HCT116 (cell line): ENCODE data around the gene HAND1. TPM values are rescaled to one million over a fixed set of nuclear protein-coding genes. Genes with fewer than 3 reads are reported as not detected.

ENCODE experiments used
- ATAC-seq: fragments of 200-7000 bp; cut with Tn5 transposase; 2 replicates; pipeline ENCODE4 v1.9.1; 2020; ENCODE audit warnings: mild to moderate bottlenecking, moderate library complexity
- BruUV-seq: library from RNA; stranded (reverse); fragments of 400-500 nt; replicated peaks from 2 replicates; lab custom pipeline; 2021; lab: Mats Ljungman, UMichigan
- CTCF ChIA-PET: fragments of 300-600 bp; sonication (Branson Sonifier 250); formaldehyde crosslinking; loops from one replicate; lab custom pipeline; 2021; ENCODE audit warnings: antibody characterized with exemption; lab: Charles Lee
- POLR2A ChIA-PET: fragments of 300-600, 350-600 bp; sonication (Branson Sonifier 250); formaldehyde crosslinking; loops from one replicate; lab custom pipeline; 2021; ENCODE audit warnings: antibody characterized with exemption; lab: Charles Lee
- RAD21 ChIA-PET, 2 experiments: fragments of 300-600 bp; sonication (Branson Sonifier 250); formaldehyde crosslinking; loops; one replicate each; lab custom pipeline; 2023; ENCODE audit warnings: low total read pairs in 2 of 2; ENCODE audit not compliant: uncharacterized antibody in 2 of 2, unreplicated experiment in 2 of 2, low non-redundant PET in 1 of 2; lab: Charles Lee
- DNase-seq: peaks from one replicate; pipeline ENCODE4 v3.0.0-alpha.2; 2010; ENCODE audit warnings: low read depth, low spot score
- H2AFZ ChIP-seq: fragments of 200-600 bp; shearing (Covaris generic), sonication (generic); 2 replicates; pipeline ENCODE4 v1.6.1; 2017; ENCODE audit warnings: low read depth, mixed run types, mixed read lengths, antibody characterized with exemption, low read length; ENCODE audit not compliant: poor library complexity, severe bottlenecking
- H3K27ac ChIP-seq: 2 replicates; pipeline ENCODE4 v1.5.1; 2012; ENCODE audit warnings: low read depth, low read length
- H3K27me3 ChIP-seq: fragments of 200-600 bp; sonication (generic); 2 replicates; pipeline ENCODE4 v1.6.1; 2016; ENCODE audit warnings: mixed run types, low read length, mixed read lengths; ENCODE audit not compliant: insufficient read depth
- H3K36me3 ChIP-seq, 2 experiments: fragments of 200-500 bp in 1 of 2; fragments of 200-600 bp in 1 of 2; sonication (Bioruptor generic) in 1 of 2; sonication (generic) in 1 of 2; 2 replicates each; pipeline versions ENCODE4 v1.5.1 to v1.6.1; 2014 to 2016; ENCODE audit warnings: low read length in 2 of 2, inconsistent platforms in 1 of 2, mixed read lengths in 1 of 2, mixed run types in 1 of 2; ENCODE audit not compliant: insufficient read depth in 2 of 2, control insufficient read depth in 1 of 2
- H3K4me1 ChIP-seq, 2 experiments: fragments of 200-600 bp in 1 of 2; sonication (generic) in 1 of 2; 2 replicates each; pipeline versions ENCODE4 v1.5.1 to v1.6.1; 2012 to 2017; ENCODE audit warnings: low read length in 2 of 2, inconsistent platforms in 1 of 2, mild to moderate bottlenecking in 1 of 2, mixed read lengths in 1 of 2, mixed run types in 1 of 2, moderate library complexity in 1 of 2; ENCODE audit not compliant: insufficient read depth in 2 of 2, control insufficient read depth in 1 of 2
- H3K4me2 ChIP-seq: fragments of 200-600 bp; sonication (generic); 2 replicates; pipeline ENCODE4 v1.6.1; 2017; ENCODE audit warnings: mixed run types, low read length, mixed read lengths
- H3K4me3 ChIP-seq, 2 experiments: fragments of 200-600 bp in 1 of 2; sonication (generic) in 1 of 2; replicated peaks in 1 of 2; 2 replicates each; pipeline ENCODE4 v1.5.1; 2011 to 2016; ENCODE audit warnings: low read length in 2 of 2, control low read depth in 1 of 2, low read depth in 1 of 2, mild to moderate bottlenecking in 1 of 2, mixed read lengths in 1 of 2, mixed run types in 1 of 2
- H3K79me2 ChIP-seq: fragments of 200-600 bp; sonication (generic); 2 replicates; pipeline ENCODE4 v1.6.1; 2017; ENCODE audit warnings: mild to moderate bottlenecking, mixed run types, low read length, moderate library complexity, mixed read lengths; ENCODE audit not compliant: insufficient read depth
- H3K9ac ChIP-seq: fragments of 200-600 bp; sonication (generic); 2 replicates; pipeline ENCODE4 v1.6.1; 2016; ENCODE audit warnings: low read length, mixed read lengths
- H3K9me2 ChIP-seq: fragments of 200-600 bp; sonication (generic), shearing (Covaris generic); 2 replicates; pipeline ENCODE4 v1.6.1; 2017; ENCODE audit warnings: mixed run types, mild to moderate bottlenecking, moderate library complexity; ENCODE audit not compliant: insufficient read depth
- H3K9me3 ChIP-seq, 2 experiments: fragments of 200-500 bp in 1 of 2; fragments of 200-600 bp in 1 of 2; sonication (Bioruptor generic) in 1 of 2; sonication (generic) in 1 of 2; 2 replicates each; pipeline ENCODE4 v1.6.1; 2014 to 2017; ENCODE audit warnings: low read length in 2 of 2, mixed read lengths in 2 of 2, inconsistent platforms in 1 of 2, low read depth in 1 of 2, mild to moderate bottlenecking in 1 of 2, mixed run types in 1 of 2, moderate library complexity in 1 of 2; ENCODE audit not compliant: control insufficient read depth in 1 of 2, insufficient read depth in 1 of 2
- H4K20me1 ChIP-seq: fragments of 200-600 bp; sonication (generic), shearing (Covaris generic); 2 replicates; pipeline ENCODE4 v1.6.1; 2017; ENCODE audit warnings: mixed run types, mild to moderate bottlenecking, moderate library complexity; ENCODE audit not compliant: insufficient read depth
- CBX3 ChIP-seq: IDR thresholded peaks from 2 replicates; pipeline ENCODE4 v1.6.1; 2012; ENCODE audit warnings: low read depth
- CEBPB ChIP-seq: IDR thresholded peaks from 2 replicates; pipeline ENCODE4 v1.6.1; 2012; ENCODE audit warnings: low read depth
- ELF1 ChIP-seq: IDR thresholded peaks from 2 replicates; pipeline ENCODE4 v1.6.1; 2012; ENCODE audit warnings: low read depth, borderline replicate concordance
- EZH2phosphoT487 ChIP-seq: fragments of 200-600 bp; IDR thresholded peaks from 2 replicates; pipeline ENCODE4 v1.6.1; 2018; ENCODE audit warnings: antibody characterized with exemption, borderline replicate concordance
- FOSL1 ChIP-seq: IDR thresholded peaks from 2 replicates; pipeline ENCODE4 v1.6.1; 2012; ENCODE audit warnings: low read depth
- POLR2A ChIP-seq: IDR thresholded peaks from 2 replicates; pipeline ENCODE4 v1.7.0; 2011; ENCODE audit warnings: borderline replicate concordance; ENCODE audit not compliant: insufficient read depth, insufficient read length; ENCODE audit errors: extremely low read depth
- POLR2AphosphoS5 ChIP-seq: IDR thresholded peaks from 2 replicates; pipeline ENCODE4 v1.6.1; 2011; ENCODE audit warnings: mild to moderate bottlenecking, low read depth, low read length, moderate library complexity
- RAD21 ChIP-seq: IDR thresholded peaks from 2 replicates; pipeline ENCODE4 v1.6.1; 2012; ENCODE audit warnings: low read depth, mild to moderate bottlenecking
- SP1 ChIP-seq: IDR thresholded peaks from 2 replicates; pipeline ENCODE4 v1.6.1; 2012; ENCODE audit warnings: low read depth
- SRF ChIP-seq: IDR thresholded peaks from 2 replicates; pipeline ENCODE4 v1.6.1; 2012; ENCODE audit warnings: low read depth
- TCF7L2 ChIP-seq: IDR thresholded peaks from 2 replicates; pipeline ENCODE4 v1.7.0; 2011; ENCODE audit warnings: borderline replicate concordance, inconsistent platforms; ENCODE audit not compliant: insufficient read depth, insufficient read length; ENCODE audit errors: extremely low read depth
- ZFX ChIP-seq: fragments of 450-650 bp; IDR thresholded peaks from 2 replicates; pipeline ENCODE4 v1.6.1; 2017
- ZNF274 ChIP-seq: fragments of 200-500 bp; sonication (Bioruptor generic); IDR thresholded peaks from 2 replicates; pipeline ENCODE4 v1.6.1; 2014; ENCODE audit warnings: mild to moderate bottlenecking, low read depth, low read length, inconsistent platforms
- intact Hi-C: fragments of 100-400 bp; cut with micrococcal nuclease; formaldehyde crosslinking; loops from 2 replicates; pipeline ENCODE4 v1.10.0; 2022
- total RNA-seq: library from RNA; stranded (reverse); gene quantifications from one replicate; pipeline ENCODE4 v1.2.1, GENCODE V29; 2021; ENCODE audit not compliant: unreplicated experiment
- TF ChIP-seq, protein P1 (sequence below): IDR thresholded peaks from 2 replicates; pipeline ENCODE4 v1.6.1; 2012
- TF ChIP-seq, protein P2 (sequence below), 3 experiments: fragments of 200-600 bp in 1 of 3; sonication (generic) in 1 of 3; IDR thresholded peaks in 2 of 3; conservative IDR thresholded peaks in 1 of 3; 2 replicates each; pipeline ENCODE4 v1.5.1; 2012 to 2017; ENCODE audit warnings: low read depth in 2 of 3, low read length in 2 of 3, antibody characterized with exemption in 1 of 3, borderline replicate concordance in 1 of 3, control low read depth in 1 of 3, mild to moderate bottlenecking in 1 of 3, mixed read lengths in 1 of 3, mixed run types in 1 of 3, moderate library complexity in 1 of 3; ENCODE audit not compliant: insufficient read depth in 1 of 3
- TF ChIP-seq, protein P3 (sequence below): IDR thresholded peaks from 2 replicates; pipeline ENCODE4 v1.6.1; 2011; ENCODE audit warnings: mild to moderate bottlenecking, low read length, moderate library complexity; ENCODE audit not compliant: insufficient replicate concordance; ENCODE audit errors: extremely low read depth
- TF ChIP-seq, protein P4 (sequence below): IDR thresholded peaks from 2 replicates; pipeline ENCODE4 v1.6.1; 2012

HAND1 gene
- total RNA-seq, 1 experiment from 2014 or later = not detected

DNA sequence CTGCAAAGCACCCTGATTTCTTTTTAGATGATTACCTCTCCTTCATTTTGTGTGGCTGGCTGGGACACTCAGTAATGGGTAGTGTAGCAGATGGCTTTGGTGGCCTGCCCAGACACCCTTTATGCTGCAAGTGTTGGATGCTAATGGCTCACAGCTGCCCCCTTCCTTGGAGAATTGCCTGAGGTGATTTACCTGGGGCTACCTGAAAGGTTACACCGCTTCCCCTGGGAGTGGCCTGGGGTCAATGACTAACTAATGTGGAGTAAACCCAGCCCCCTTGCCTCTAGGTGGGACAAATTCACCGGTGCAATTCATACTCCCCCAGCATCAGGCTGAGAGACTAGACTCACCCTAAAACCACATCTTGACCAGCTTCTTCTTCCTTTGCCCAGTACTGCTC is 23.5 kb upstream of the HAND1 start:
- intact Hi-C loops = no loop called here
- Histone ChIP-seq H3K79me2 (no peaks in the 10 kb centered on the region), H3K36me3 (no peaks in the 10 kb centered on the region), H3K9ac (no peak overlapping the region), H3K9me2 (no peaks in the 10 kb centered on the region), H3K27me3 (no peaks in the 10 kb centered on the region), H3K4me1 (no peaks in the 10 kb centered on the region), H2AFZ (no peak overlapping the region)
- DNase-seq = no peak
- ATAC-seq = no peak
- TF ChIP-seq ZNF274 (no peak), EZH2phosphoT487 (no peak), RAD21 (no peak), TCF7L2 (no peak)
- TF ChIP-seq, protein P1, sequence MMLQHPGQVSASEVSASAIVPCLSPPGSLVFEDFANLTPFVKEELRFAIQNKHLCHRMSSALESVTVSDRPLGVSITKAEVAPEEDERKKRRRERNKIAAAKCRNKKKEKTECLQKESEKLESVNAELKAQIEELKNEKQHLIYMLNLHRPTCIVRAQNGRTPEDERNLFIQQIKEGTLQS = no peak
- TF ChIP-seq, all 23 proteins: peak for 0
- ChIA-PET CTCF (interaction anchor here (2.1 kb wide), 1 partner anchor 19 kb away, joined by 6 read pairs; no protein-coding TSS in a partner anchor), RAD21 (no interaction called here), POLR2A (no interaction called here)
- Histone ChIP-seq H3K9me3 (no peaks in the 10 kb centered on the region), H3K27ac (no peak overlapping the region), H4K20me1 (no peaks in the 10 kb centered on the region), H3K4me2 (no peak overlapping the region), H3K4me3 (no peak overlapping the region)
- no TSS peak for BruUV-seq

DNA sequence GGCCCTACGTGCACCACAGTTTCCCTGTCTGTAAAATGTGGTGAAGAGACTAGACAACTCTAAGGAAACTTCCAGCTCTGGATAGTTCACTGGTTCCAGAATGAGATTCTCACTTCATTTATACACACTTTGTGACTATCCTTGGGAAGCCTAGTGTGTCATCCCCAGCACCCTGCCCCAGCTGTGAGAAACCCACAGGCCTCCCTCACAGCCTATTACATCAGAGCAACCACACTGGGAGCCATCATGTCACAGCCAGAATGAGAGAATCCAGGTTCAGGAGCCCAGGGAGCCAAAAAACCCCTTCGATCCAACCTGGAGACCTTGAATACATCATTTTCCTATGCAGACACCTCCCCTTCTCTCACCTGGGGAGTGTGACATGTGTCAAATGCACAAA is 21.0 kb upstream of the HAND1 start:
- Histone ChIP-seq H3K9me3 (no peaks in the 10 kb centered on the region), H2AFZ (no peak overlapping the region), H3K27ac (no peak overlapping the region), H3K9ac (no peak overlapping the region), H3K27me3 (no peaks in the 10 kb centered on the region; the same call in 1 of the 2 replicates), H3K4me3 (no peak overlapping the region), H3K4me2 (no peak overlapping the region), H4K20me1 (no peaks in the 10 kb centered on the region), H3K4me1 (no peaks in the 10 kb centered on the region), H3K36me3 (no peaks in the 10 kb centered on the region), H3K9me2 (no peaks in the 10 kb centered on the region), H3K79me2 (no peaks in the 10 kb centered on the region)
- POLR2A ChIA-PET = no interaction called here
- BruUV-seq = no TSS peak
- CTCF ChIA-PET = no interaction called here
- intact Hi-C loops = no loop called here
- DNase-seq (no peak), ATAC-seq (no peak)
- RAD21 ChIA-PET = no interaction called here
- TF ChIP-seq SP1 (no peak), SRF (no peak), TCF7L2 (no peak), CBX3 (no peak), POLR2A (no peak), ZNF274 (no peak), ELF1 (no peak), RAD21 (no peak), EZH2phosphoT487 (no peak), FOSL1 (no peak), POLR2AphosphoS5 (no peak), ZFX (no peak), CEBPB (no peak)
- TF ChIP-seq, protein P1 = no peak
- TF ChIP-seq, protein P2, sequence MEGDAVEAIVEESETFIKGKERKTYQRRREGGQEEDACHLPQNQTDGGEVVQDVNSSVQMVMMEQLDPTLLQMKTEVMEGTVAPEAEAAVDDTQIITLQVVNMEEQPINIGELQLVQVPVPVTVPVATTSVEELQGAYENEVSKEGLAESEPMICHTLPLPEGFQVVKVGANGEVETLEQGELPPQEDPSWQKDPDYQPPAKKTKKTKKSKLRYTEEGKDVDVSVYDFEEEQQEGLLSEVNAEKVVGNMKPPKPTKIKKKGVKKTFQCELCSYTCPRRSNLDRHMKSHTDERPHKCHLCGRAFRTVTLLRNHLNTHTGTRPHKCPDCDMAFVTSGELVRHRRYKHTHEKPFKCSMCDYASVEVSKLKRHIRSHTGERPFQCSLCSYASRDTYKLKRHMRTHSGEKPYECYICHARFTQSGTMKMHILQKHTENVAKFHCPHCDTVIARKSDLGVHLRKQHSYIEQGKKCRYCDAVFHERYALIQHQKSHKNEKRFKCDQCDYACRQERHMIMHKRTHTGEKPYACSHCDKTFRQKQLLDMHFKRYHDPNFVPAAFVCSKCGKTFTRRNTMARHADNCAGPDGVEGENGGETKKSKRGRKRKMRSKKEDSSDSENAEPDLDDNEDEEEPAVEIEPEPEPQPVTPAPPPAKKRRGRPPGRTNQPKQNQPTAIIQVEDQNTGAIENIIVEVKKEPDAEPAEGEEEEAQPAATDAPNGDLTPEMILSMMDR (IDR thresholded peaks at IDR 0.05 in 2 of 3, conservative IDR thresholded peaks at IDR 0.05 in 1 of 3; ENCODE audit: borderline replicate concordance in 1 of 3, insufficient read depth in 1 of 3, low read depth in 2 of 3, low read length in 2 of 3) = no peak
- TF ChIP-seq, protein P3, sequence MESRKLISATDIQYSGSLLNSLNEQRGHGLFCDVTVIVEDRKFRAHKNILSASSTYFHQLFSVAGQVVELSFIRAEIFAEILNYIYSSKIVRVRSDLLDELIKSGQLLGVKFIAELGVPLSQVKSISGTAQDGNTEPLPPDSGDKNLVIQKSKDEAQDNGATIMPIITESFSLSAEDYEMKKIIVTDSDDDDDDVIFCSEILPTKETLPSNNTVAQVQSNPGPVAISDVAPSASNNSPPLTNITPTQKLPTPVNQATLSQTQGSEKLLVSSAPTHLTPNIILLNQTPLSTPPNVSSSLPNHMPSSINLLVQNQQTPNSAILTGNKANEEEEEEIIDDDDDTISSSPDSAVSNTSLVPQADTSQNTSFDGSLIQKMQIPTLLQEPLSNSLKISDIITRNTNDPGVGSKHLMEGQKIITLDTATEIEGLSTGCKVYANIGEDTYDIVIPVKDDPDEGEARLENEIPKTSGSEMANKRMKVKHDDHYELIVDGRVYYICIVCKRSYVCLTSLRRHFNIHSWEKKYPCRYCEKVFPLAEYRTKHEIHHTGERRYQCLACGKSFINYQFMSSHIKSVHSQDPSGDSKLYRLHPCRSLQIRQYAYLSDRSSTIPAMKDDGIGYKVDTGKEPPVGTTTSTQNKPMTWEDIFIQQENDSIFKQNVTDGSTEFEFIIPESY = no peak
- TF ChIP-seq, protein P4, sequence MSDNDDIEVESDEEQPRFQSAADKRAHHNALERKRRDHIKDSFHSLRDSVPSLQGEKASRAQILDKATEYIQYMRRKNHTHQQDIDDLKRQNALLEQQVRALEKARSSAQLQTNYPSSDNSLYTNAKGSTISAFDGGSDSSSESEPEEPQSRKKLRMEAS = no peak
